T47D (cell line): ENCODE measurements around the gene HOXC4.
"Not testable (repeated sequence)": the region's sequence is repeated elsewhere in the genome, so short reads cannot be mapped to it uniquely, and the experiment has no call there.

Experiments
- DNase-seq, 2 experiments: peaks; one replicate each; pipeline versions ENCODE4 v3.0.0 to v3.0.0-alpha.2; 2011 to 2012; ENCODE audit warnings: low read depth in 1 of 2, low spot score in 1 of 2
- JUND ChIP-seq: IDR thresholded peaks from 2 replicates; pipeline ENCODE4 v1.6.1; 2012; ENCODE audit warnings: low read depth
- in situ Hi-C: cut with HindIII; loops from 2 replicates; pipeline ENCODE4 v1.10.0; 2016; ENCODE audit warnings: low sequenced_read_pairs, low pct_unique_long_range_greater_than_20kb

HOXC4 gene

DNA sequence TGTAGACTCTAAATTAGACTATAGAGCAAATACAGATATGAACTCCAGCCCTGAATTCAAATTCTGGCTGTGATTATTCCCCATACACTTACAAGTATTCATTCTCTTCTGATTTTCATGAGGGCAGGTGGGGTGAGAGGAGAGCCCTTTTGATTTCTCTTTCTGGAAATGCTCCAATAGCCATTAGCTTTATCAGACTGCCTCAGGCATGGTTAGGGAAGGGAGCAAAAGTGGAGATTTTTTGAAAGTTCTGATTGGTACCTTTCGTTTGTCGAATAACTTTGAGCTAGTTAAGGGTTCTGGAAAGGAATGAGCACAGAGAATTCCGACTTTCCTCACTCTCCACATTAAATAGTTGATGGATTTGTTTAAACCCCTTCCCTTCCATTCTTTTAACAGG, 13.0 kb upstream of the HOXC4 start:
- TF ChIP-seq JUND, result no peak
- in situ Hi-C loops, result no loop called here
- no peak for DNase-seq

GRCh38 chr12:54041097-54041690, 12.4 kb upstream of the HOXC4 start:
- in situ Hi-C loops, result no loop called here
- DNase-seq, result no peak
- TF ChIP-seq JUND, result no peak

DNA sequence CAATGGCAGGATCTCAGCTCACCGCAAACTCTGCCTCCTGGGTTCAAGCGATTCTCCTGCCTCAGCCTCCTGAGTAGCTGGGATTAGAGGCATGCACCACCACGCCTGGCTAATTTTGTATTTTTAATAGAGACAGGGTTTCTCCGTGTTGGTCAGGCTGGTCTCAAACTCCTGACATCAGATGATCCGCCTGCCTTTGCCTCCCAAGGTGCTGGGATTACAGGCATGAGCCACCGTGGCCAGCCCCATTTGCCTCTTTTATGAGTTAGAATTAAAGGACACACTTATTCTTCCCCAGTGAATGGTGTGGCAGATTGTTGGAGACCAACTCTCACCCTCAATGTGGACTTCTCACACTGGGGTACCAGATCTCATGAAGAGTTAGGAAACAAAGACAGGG, 11.6 kb upstream of the HOXC4 start:
- in situ Hi-C loops, DNase-seq: not testable (repeated sequence)

DNA sequence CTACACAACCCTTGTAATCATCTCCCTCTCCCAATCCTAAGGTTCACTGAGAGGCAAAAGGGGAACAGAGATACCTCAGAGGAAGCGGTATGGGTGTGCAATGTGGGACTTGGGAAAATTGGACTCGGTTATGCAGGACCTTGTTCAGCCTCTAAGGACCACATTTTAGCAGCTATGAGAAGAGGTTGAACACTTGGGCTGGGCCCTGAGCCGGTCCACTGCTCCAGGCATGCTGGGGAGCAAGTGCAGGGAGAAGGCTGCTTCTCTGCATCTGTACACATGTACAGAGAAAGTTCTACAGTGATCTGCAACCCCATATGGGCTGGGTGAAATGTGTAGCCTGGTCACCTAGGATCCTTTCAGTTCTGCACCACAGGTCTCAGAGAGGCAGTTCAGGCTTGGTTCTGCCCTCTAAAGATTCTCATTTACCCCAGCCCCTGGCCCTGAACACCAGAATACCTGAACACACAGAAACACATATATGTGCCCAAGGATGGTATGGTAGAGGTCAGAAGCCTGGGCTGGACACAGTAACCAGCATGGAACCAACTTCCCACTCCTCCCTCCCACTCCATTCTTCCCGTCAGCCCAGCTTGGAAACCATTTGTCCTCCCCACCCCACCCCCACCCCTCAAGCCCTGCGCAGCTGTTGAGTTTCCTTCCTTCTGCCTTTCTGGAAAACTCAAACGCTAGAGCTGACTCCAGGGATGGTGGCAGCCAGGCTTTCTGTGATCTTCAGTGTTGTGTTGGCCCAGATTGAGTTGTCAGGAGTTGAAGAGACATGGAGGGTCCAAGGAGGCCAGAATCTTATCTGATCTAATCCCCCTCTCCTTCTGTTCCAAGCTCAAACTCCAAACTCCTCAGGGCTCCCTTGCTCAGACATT, 10.4 kb upstream of the HOXC4 start:
- no peak for DNase-seq
- in situ Hi-C loops, result no loop called here
- TF ChIP-seq JUND, result no peak

DNA sequence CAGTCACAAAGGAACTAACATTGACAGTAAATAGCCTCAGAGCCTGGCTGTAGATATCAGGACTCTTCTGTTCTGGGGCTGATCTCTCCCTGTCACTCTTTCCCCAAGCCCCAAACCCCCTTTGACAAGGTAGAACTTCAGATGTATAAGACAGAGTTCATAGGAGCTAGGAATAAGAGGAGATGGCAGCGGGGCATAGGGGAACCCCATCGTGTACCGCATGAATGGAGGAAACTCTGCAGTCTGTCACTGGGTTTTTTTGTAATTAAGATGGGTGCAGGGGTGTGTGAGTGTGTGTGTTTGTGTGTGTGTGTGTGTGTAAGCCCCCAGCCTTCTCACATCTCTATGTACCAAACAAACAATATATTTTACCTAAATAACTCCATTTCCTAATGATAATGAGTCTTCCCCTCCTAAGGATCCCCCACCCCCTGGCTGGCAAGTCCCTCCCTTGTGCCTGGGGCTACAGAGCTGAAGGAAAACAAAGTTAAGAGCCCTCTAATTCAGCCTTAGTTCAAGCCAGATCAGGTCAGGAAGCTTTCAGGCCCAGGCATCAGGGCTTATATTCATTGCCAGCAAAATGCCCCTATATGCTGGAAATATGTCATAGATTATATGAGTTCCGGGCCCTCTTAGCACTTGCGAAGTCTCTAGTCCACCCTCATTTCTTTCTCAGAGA, 9.1 kb upstream of the HOXC4 start:
- no peak for DNase-seq
- TF ChIP-seq JUND, result no peak
- in situ Hi-C loops, result no loop called here

- no peak for DNase-seq
- in situ Hi-C loops, result no loop called here
- TF ChIP-seq JUND, result no peak
Measured at GRCh38 chr12:54045401-54045800, 8.2 kb upstream of the HOXC4 start.

- no peak for TF ChIP-seq JUND
- no peak for DNase-seq
- in situ Hi-C loops, result no loop called here
Measured at GRCh38 chr12:54045868-54046521, 7.6 kb upstream of the HOXC4 start.

DNA sequence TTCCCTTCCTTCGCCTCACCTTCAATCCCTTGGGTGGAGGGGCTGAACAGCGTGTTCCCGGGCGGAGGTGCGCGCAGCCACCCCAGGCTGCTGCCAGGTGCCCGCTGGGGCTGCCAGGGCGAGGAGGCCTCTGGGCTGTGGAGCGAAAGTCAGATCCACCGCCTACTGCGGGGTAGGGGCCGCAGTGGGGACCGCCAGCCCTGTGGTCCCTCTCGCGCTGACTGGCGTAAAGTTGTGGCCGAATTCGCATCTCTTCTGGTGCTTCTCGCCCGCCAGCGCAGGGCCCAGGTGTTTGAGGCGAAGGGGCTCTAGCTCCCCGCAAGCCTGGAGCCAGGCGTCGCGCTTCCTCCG, 6.9 kb upstream of the HOXC4 start:
- no peak for TF ChIP-seq JUND
- in situ Hi-C loops, result no loop called here
- no peak for DNase-seq

GRCh38 chr12:54047160-54047963, 6.3 kb upstream of the HOXC4 start:
- no peak for TF ChIP-seq JUND
- in situ Hi-C loops, result no loop called here

DNA sequence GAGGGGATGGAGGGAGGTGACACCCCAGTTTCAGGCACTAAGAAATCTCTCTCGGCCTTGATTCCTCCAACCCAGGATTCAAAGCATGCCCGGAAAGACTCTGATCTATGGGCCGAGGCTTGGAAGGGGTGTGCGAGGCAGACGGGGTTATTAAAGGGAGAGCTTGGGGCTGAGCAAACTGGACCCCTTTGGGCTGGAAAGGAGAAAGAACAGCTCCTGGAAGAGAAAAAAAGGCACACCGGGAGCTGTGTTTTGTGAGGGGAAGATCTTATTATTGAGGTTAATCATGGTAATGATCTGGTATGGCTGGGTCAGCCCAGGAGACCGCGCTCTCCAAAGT, 5.7 kb upstream of the HOXC4 start:
- TF ChIP-seq JUND, result no peak
- in situ Hi-C loops, result no loop called here
- DNase-seq, result no peak

More at GRCh38 chr12:54047160-54047963, 6.3 kb upstream of the HOXC4 start:
- no peak for DNase-seq

DNA sequence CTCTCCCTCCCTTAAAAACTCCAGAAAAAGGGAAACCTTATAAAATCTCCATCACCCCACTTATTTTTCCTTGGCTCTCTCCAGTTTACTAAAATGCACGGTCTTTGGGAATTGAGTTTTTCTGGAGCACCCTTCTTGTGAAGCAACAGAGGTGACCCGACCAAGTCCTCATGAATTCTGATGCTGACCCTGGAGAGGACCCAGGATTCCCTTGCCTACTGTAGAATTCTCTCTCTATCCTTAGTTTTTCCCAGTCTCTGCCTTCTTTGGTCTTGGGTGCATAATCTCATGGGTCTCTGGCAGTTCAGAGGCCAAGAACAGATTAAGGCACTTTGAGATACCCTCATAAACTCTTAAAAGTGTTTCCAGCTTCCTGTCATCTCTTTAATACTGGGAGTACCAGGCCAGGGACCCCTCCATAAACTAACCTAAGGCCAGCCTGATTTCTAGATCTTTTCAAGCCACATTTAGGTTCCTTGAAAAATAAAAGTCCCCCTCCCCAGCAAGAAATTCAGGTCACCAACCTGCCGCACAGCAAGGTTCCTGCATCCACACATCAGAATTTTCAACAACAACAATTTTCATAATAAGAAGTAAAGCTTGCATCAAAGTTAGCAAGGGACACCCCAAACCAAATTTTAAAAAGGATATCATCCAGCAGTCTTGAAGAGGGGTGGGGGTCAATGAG, 5.1 kb upstream of the HOXC4 start:
- no peak for TF ChIP-seq JUND
- in situ Hi-C loops, result no loop called here
- DNase-seq, result no peak

GRCh38 chr12:54049108-54049507, 4.5 kb upstream of the HOXC4 start:
- DNase-seq, result no peak
- no peak for TF ChIP-seq JUND
- in situ Hi-C loops, result no loop called here
